Measurements from ENCODE around the gene MMS19. TPM values are rescaled to one million over a fixed set of nuclear protein-coding genes. Genes with fewer than 3 reads are reported as not detected.

Gene MMS19
- polyA plus RNA-seq, 3 donors = 23.2 to 74.5 (median 29.2) TPM

GRCh38 chr10:97517778-97518300, 19.6 kb upstream of the MMS19 start:
- peaks cover 100% of the 10 kb centered on the region for H4K20me1 ChIP-seq (ENCODE audit: insufficient read depth, low read length)
- peak overlapping the region in 1 of 7 donors; percentile 55 for H3K27ac Mint-ChIP-seq
- H3K4me3 ChIP-seq (replicated peaks in 1 of 3; ENCODE audit: low read depth in 2 of 3, low read length in 3 of 3) = no peak overlapping the region
- no peak for TF ChIP-seq CTCF (IDR thresholded peaks at IDR 0.05)
- no peaks in the 10 kb centered on the region for H3K9me3 Mint-ChIP-seq
- H3K9ac ChIP-seq (ENCODE audit: insufficient read depth, low read length, poor library complexity, severe bottlenecking) = no peak overlapping the region
- H3K36me3 ChIP-seq (replicated peaks in 1 of 2; ENCODE audit: control insufficient read depth in 1 of 2, insufficient read depth in 2 of 2, low read length in 2 of 2) = no peaks in the 10 kb centered on the region
- intact Hi-C loops (cut with micrococcal nuclease) = no loop called here
- no peaks in the 10 kb centered on the region for H3K9me3 ChIP-seq (replicated peaks in 1 of 2; ENCODE audit: control insufficient read depth in 1 of 2, insufficient read depth in 1 of 2, low read length in 2 of 2)
- H3K4me1 ChIP-seq (ENCODE audit: control insufficient read depth in 1 of 2, insufficient read depth in 2 of 2, low read length in 2 of 2) = no peaks in the 10 kb centered on the region
- no peak overlapping the region for H2AFZ ChIP-seq (ENCODE audit: insufficient read depth, low read depth, low read length, poor library complexity, severe bottlenecking)
- no peak overlapping the region for H3K4me3 Mint-ChIP-seq
- DNase-seq = no peak
- H3K27me3 ChIP-seq (ENCODE audit: control insufficient read depth in 2 of 2, insufficient read depth in 2 of 2, low read length in 2 of 2) = no peaks in the 10 kb centered on the region
- WGBS (ENCODE audit: insufficient coverage) = 57% methylated on average over 5 of the region's 6 CpGs
- H3K36me3 Mint-ChIP-seq = peaks cover 2 to 3% of the 10 kb centered on the region in 2 donors
- no peak overlapping the region for H3K27ac ChIP-seq (ENCODE audit: low read depth in 1 of 2, low read length in 2 of 2)
- no peak overlapping the region for H3K4me2 ChIP-seq (replicated peaks; ENCODE audit: extremely low read depth, low read length, poor library complexity, severe bottlenecking)
- peaks cover 5% of the 10 kb centered on the region for H3K79me2 ChIP-seq (ENCODE audit: insufficient read depth, low read length)
- no peaks in the 10 kb centered on the region for H3K27me3 Mint-ChIP-seq (ENCODE audit: low read depth in 3 of 3)
- peaks cover 10% of the 10 kb centered on the region for H3K4me1 Mint-ChIP-seq

- Histone ChIP-seq H3K36me3 (replicated peaks in 1 of 2; ENCODE audit: control insufficient read depth in 1 of 2, insufficient read depth in 2 of 2, low read length in 2 of 2) (no peaks in the 10 kb centered on the region), H3K79me2 (ENCODE audit: insufficient read depth, low read length) (peaks cover 5% of the 10 kb centered on the region), H4K20me1 (ENCODE audit: insufficient read depth, low read length) (peaks cover 100% of the 10 kb centered on the region), H3K4me3 (replicated peaks in 1 of 3; ENCODE audit: low read depth in 2 of 3, low read length in 3 of 3) (no peak overlapping the region), H2AFZ (ENCODE audit: insufficient read depth, low read depth, low read length, poor library complexity, severe bottlenecking) (no peak overlapping the region), H3K4me2 (replicated peaks; ENCODE audit: extremely low read depth, low read length, poor library complexity, severe bottlenecking) (no peak overlapping the region), H3K4me1 (ENCODE audit: control insufficient read depth in 1 of 2, insufficient read depth in 2 of 2, low read length in 2 of 2) (no peaks in the 10 kb centered on the region), H3K9me3 (replicated peaks in 1 of 2; ENCODE audit: control insufficient read depth in 1 of 2, insufficient read depth in 1 of 2, low read length in 2 of 2) (no peaks in the 10 kb centered on the region), H3K27me3 (ENCODE audit: control insufficient read depth in 2 of 2, insufficient read depth in 2 of 2, low read length in 2 of 2) (no peaks in the 10 kb centered on the region), H3K9ac (ENCODE audit: insufficient read depth, low read length, poor library complexity, severe bottlenecking) (no peak overlapping the region), H3K27ac (ENCODE audit: low read depth in 1 of 2, low read length in 2 of 2) (no peak overlapping the region)
- Mint-ChIP-seq H3K4me1 (peaks cover 10% of the 10 kb centered on the region), H3K27me3 (ENCODE audit: low read depth in 3 of 3) (no peaks in the 10 kb centered on the region), H3K36me3 (peaks cover 2 to 3% of the 10 kb centered on the region in 2 donors), H3K4me3 (no peak overlapping the region), H3K27ac (peak overlapping the region in 2 of 7 donors; percentile 55 to 75), H3K9me3 (no peaks in the 10 kb centered on the region)
- DNase-seq = no peak
- 95% methylated on average over 15 of the region's 15 CpGs for WGBS (ENCODE audit: insufficient coverage)
- no peak for TF ChIP-seq CTCF (IDR thresholded peaks at IDR 0.05)
- intact Hi-C loops (cut with micrococcal nuclease) = no loop called here
Measured at GRCh38 chr10:97517096-97517750, 19.0 kb upstream of the MMS19 start.

Measured in CD14-positive monocyte (primary cell).